SU-DHL-6 (cell line): ENCODE measurements around the gene NEU2.
"Not testable (repeated sequence)": the region's sequence is repeated elsewhere in the genome, so short reads cannot be mapped to it uniquely, and the experiment has no call there.

ENCODE experiments used
- H2AFZ ChIP-seq: fragments of 200-600 bp; sonication (generic); 2 replicates; pipeline ENCODE4 v1.6.1; 2014; ENCODE audit warnings: low read depth, mild to moderate bottlenecking, moderate library complexity, mixed read lengths, antibody characterized with exemption, low read length; ENCODE audit not compliant: severe bottlenecking
- H3F3A ChIP-seq: fragments of 200-600 bp; shearing (Covaris generic); 2 replicates; pipeline ENCODE4 v1.6.0; 2016; ENCODE audit warnings: antibody characterized with exemption, mild to moderate bottlenecking; ENCODE audit not compliant: insufficient read depth
- H3K27ac ChIP-seq: fragments of 200-600 bp; sonication (generic); 2 replicates; pipeline ENCODE4 v1.5.1; 2016; ENCODE audit warnings: low read depth, mild to moderate bottlenecking, low read length, moderate library complexity, mixed read lengths
- H3K27me3 ChIP-seq: fragments of 200-600 bp; sonication (generic), shearing (Covaris generic); 2 replicates; pipeline ENCODE4 v1.6.0; 2014; ENCODE audit warnings: mild to moderate bottlenecking, low read length
- H3K36me3 ChIP-seq: fragments of 200-600 bp; sonication (generic); 2 replicates; pipeline ENCODE4 v1.6.1; 2014; ENCODE audit warnings: mild to moderate bottlenecking, low read length, mixed read lengths
- H3K4me2 ChIP-seq: fragments of 300-600, 200-600 bp; shearing (Covaris generic), sonication (generic); 2 replicates; pipeline ENCODE4 v1.6.0; 2014; ENCODE audit warnings: low read length, low read depth, mild to moderate bottlenecking; ENCODE audit not compliant: poor library complexity, severe bottlenecking
- H3K4me3 ChIP-seq: fragments of 200-600 bp; sonication (generic); 2 replicates; pipeline ENCODE4 v1.5.1; 2014; ENCODE audit warnings: antibody characterized with exemption, low read length, mild to moderate bottlenecking, mixed read lengths; ENCODE audit not compliant: insufficient read depth, poor library complexity, severe bottlenecking
- H3K79me2 ChIP-seq: fragments of 200-600 bp; sonication (generic); 2 replicates; pipeline ENCODE4 v1.6.1; 2014; ENCODE audit warnings: mild to moderate bottlenecking, low read length, moderate library complexity; ENCODE audit not compliant: insufficient read depth
- H3K9ac ChIP-seq: fragments of 200-600 bp; sonication (generic); 2 replicates; pipeline ENCODE4 v1.7.0; 2014; ENCODE audit warnings: mild to moderate bottlenecking, low read length
- H3K9me2 ChIP-seq: fragments of 200-600 bp; sonication (generic); replicated peaks from 2 replicates; pipeline ENCODE4 v1.6.1; 2014; ENCODE audit warnings: low read length; ENCODE audit not compliant: insufficient read depth
- H3K9me3 ChIP-seq: fragments of 200-600 bp; sonication (generic); 2 replicates; pipeline ENCODE4 v1.6.1; 2014; ENCODE audit warnings: low read length, mixed read lengths; ENCODE audit not compliant: insufficient read depth
- H4K20me1 ChIP-seq: fragments of 200-600 bp; sonication (generic); 2 replicates; pipeline ENCODE4 v1.6.1; 2014; ENCODE audit warnings: low read depth, mild to moderate bottlenecking, antibody characterized with exemption, low read length, moderate library complexity, mixed read lengths
- EZH2phosphoT487 ChIP-seq: fragments of 200-600 bp; sonication (generic), shearing (Covaris generic); conservative IDR thresholded peaks from 2 replicates; pipeline ENCODE4 v1.6.1; 2018; ENCODE audit warnings: mild to moderate bottlenecking, antibody characterized with exemption, low read length, moderate library complexity, mixed read lengths
- TF ChIP-seq, protein P1 (sequence below): fragments of 200-600 bp; sonication (generic); IDR thresholded peaks from one replicate; pipeline ENCODE4 v1.5.1; 2017; ENCODE audit warnings: antibody characterized with exemption, mild to moderate bottlenecking, low read length, moderate library complexity; ENCODE audit not compliant: insufficient read depth, poor library complexity, severe bottlenecking

The NEU2 gene

DNA sequence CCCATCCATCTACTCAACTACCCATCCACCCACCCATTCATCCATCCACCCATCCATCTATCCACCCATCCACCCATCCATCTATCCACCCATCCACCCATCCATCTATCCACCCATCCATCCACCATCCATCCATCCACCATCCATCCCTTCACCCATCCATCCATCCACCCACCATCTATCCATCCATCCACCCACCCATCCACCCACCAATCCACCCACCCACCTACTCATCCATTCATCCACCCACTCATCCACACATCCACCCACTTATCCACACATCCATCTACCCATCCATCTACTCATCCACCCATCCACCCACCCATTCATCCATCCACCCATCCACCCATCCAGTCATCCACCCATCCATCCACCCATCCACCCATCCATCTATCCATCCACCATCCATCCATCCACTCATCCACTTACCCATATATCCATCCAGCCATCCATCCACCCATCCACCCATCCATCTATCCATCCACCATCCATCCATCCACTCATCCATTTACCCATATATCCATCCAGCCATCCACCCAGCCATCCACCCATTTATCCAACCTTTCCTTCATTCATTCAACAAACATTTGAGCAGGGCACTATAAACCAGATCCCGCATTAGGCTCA, 17.3 kb upstream of the NEU2 start:
- Histone ChIP-seq H3K27me3 (no peaks in the 10 kb centered on the region), H3K9me2 (no peaks in the 10 kb centered on the region), H3F3A (no peaks in the 10 kb centered on the region), H3K9ac (no peak overlapping the region), H3K36me3 (no peaks in the 10 kb centered on the region), H3K4me2 (no peak overlapping the region), H3K4me3 (no peak overlapping the region), H3K79me2 (no peaks in the 10 kb centered on the region), H3K9me3 (no peaks in the 10 kb centered on the region), H4K20me1 (no peaks in the 10 kb centered on the region), H3K27ac (no peak overlapping the region), H2AFZ (no peak overlapping the region)
- TF ChIP-seq, protein P1, sequence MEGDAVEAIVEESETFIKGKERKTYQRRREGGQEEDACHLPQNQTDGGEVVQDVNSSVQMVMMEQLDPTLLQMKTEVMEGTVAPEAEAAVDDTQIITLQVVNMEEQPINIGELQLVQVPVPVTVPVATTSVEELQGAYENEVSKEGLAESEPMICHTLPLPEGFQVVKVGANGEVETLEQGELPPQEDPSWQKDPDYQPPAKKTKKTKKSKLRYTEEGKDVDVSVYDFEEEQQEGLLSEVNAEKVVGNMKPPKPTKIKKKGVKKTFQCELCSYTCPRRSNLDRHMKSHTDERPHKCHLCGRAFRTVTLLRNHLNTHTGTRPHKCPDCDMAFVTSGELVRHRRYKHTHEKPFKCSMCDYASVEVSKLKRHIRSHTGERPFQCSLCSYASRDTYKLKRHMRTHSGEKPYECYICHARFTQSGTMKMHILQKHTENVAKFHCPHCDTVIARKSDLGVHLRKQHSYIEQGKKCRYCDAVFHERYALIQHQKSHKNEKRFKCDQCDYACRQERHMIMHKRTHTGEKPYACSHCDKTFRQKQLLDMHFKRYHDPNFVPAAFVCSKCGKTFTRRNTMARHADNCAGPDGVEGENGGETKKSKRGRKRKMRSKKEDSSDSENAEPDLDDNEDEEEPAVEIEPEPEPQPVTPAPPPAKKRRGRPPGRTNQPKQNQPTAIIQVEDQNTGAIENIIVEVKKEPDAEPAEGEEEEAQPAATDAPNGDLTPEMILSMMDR: no peak
- TF ChIP-seq EZH2phosphoT487: no peak

DNA sequence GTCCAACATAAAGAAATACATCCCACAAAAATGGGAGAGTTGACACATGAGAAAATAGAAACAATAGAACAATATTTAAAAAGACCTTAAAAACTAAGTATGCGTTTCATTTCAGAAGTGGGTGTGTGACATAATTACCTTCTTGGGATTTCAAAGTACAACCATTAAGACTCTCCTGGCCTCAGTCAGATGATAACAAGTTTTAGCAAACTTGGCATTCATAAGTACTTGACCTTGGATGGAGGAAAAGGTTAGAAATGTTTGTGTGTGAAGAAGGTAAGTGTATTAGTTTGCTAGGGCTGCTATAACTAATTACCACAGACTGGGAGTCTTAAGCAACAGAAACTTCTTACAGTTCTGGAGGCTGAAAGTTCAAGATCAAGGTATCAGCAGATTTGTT, 14.5 kb upstream of the NEU2 start:
- Histone ChIP-seq H3K4me2 (no peak overlapping the region), H3K9me3 (no peaks in the 10 kb centered on the region), H2AFZ (no peak overlapping the region), H3K9ac (no peak overlapping the region), H3K9me2 (no peaks in the 10 kb centered on the region), H3K27ac (no peak overlapping the region), H4K20me1 (no peaks in the 10 kb centered on the region), H3F3A (no peaks in the 10 kb centered on the region), H3K4me3 (no peak overlapping the region), H3K27me3 (no peaks in the 10 kb centered on the region), H3K36me3 (no peaks in the 10 kb centered on the region), H3K79me2 (no peaks in the 10 kb centered on the region)
- TF ChIP-seq, protein P1: no peak
- no peak for TF ChIP-seq EZH2phosphoT487

DNA sequence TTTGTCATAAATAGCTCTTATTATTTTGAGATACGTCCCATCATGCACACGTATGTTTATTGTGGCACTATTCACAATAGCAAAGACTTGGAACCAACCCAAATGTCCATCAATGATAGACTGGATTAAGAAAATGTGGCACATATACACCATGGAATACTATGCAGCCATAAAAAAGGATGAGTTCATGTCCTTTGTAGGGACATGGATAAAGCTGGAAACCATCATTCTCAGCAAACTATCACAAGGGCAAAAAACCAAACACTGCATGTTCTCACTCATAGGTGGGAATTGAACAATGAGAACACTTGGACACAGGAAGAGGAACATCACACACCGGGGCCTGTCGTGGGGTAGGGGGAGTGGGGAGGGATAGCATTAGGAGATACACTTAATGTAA, 12.9 kb upstream of the NEU2 start:
- not testable (repeated sequence) for H2AFZ ChIP-seq, H3K9me2 ChIP-seq, H3K9me3 ChIP-seq, H3K4me3 ChIP-seq, H3K9ac ChIP-seq, H3K4me2 ChIP-seq, H4K20me1 ChIP-seq, H3F3A ChIP-seq, H3K79me2 ChIP-seq, H3K27me3 ChIP-seq, H3K36me3 ChIP-seq, H3K27ac ChIP-seq

DNA sequence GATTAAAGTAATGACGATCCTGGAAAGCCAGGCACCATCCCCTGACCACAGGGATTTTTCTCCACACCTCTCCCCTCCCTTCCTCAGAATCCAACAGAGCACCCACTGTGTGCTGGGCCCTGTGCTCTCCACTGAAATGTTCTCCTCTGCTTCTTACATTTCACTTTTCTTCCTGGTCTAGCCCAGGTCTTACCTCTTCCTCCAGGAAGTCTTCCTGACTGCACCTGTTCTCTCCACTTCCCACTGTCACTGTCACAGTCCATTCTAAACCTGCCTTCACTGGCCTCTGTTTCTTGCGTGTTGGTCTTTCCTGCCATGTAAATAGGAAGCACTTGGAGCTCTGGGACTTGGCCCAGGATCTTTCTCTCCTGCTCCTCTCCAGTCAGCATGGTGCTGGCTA, 12.0 kb upstream of the NEU2 start:
- no peak for TF ChIP-seq EZH2phosphoT487
- TF ChIP-seq, protein P1: no peak
- no peaks in the 10 kb centered on the region for H3K27me3 ChIP-seq
- H4K20me1 ChIP-seq: no peaks in the 10 kb centered on the region
- no peaks in the 10 kb centered on the region for H3K79me2 ChIP-seq
- no peak overlapping the region for H3K9ac ChIP-seq
- no peak overlapping the region for H3K4me3 ChIP-seq
- H3F3A ChIP-seq: no peaks in the 10 kb centered on the region
- no peak overlapping the region for H2AFZ ChIP-seq
- no peak overlapping the region for H3K4me2 ChIP-seq
- no peak overlapping the region for H3K27ac ChIP-seq
- no peaks in the 10 kb centered on the region for H3K9me3 ChIP-seq
- H3K9me2 ChIP-seq: no peaks in the 10 kb centered on the region
- no peaks in the 10 kb centered on the region for H3K36me3 ChIP-seq
